ENCODE data around the gene SIL1. TPM values are rescaled to one million over a fixed set of nuclear protein-coding genes. Genes with fewer than 3 reads are reported as not detected.

SIL1 gene
- total and polyA plus RNA-seq, 2 of the 13 experiments (the other 11 are each of a cell fraction or from before 2014, with no cell fraction given), result 26.0 to 30.0 TPM

DNA sequence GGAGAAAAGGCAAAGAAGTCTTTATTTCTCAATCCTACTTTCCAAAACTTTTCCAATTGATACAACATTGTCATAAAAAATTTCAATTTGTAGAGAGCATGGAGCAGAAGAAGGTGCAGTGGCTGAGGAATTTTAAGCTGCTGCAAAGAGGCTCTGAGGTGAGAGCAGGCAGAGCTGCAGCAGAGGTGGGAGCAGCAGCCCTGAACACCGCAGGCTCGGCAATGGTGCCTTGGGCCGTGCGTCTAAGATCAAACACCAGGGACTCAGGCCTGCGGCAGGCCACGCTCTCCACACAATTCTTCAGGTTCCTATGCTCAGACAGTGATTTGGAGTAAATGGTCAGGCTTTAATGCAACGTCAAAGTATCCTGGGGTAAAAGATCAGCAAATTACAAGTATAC is 46.3 kb downstream of the SIL1 start:
- ATAC-seq, result no peak
- in situ Hi-C loops (cut with HindIII; ENCODE audit: extremely low pct_ligation_motif_present, low pct_unique_long_range_greater_than_20kb), result no loop called here
- H3K9ac ChIP-seq (ENCODE audit: insufficient read depth, low read depth, low read length), result no peak overlapping the region
- H4K20me1 ChIP-seq (ENCODE audit: insufficient read depth, low read length), result no peaks in the 10 kb centered on the region
- no peak overlapping the region for H3K27ac ChIP-seq (ENCODE audit: extremely low read length, insufficient read depth, low read length)
- H3K36me3 ChIP-seq (replicated peaks in 1 of 2; ENCODE audit: control insufficient read depth in 1 of 2, insufficient read depth in 2 of 2, low read length in 2 of 2), result no peaks in the 10 kb centered on the region
- no peak overlapping the region for H2AFZ ChIP-seq (ENCODE audit: low read length)
- BruUV-seq (replicated peaks), result no TSS peak
- ChIA-PET CTCF (ENCODE audit: low intra/inter-chr PET ratio, low total read pairs) (no interaction called here), POLR2A (no interaction called here)
- no peaks in the 10 kb centered on the region for H3K27me3 ChIP-seq (ENCODE audit: control insufficient read depth in 1 of 2, insufficient read depth in 2 of 2, low read length in 2 of 2)
- no peak overlapping the region for H3K4me3 ChIP-seq (replicated peaks in 1 of 3; ENCODE audit: insufficient read depth in 1 of 3, low read depth in 2 of 3, low read length in 3 of 3)
- no peak for DNase-seq (ENCODE audit: low spot score)
- peaks cover 28% of the 10 kb centered on the region for H3K4me1 ChIP-seq (ENCODE audit: insufficient read depth, low read length)
- WGBS (ENCODE audit: low lambda C conversion rate), result 97% methylated on average over 7 of the region's 7 CpGs
- FAIRE-seq, result no peak
- TF ChIP-seq ZNF703 (CRISPR knock-in tag; IDR thresholded peaks at IDR 0.05; ENCODE audit: borderline replicate concordance), result no peak
- TF ChIP-seq, protein P1, sequence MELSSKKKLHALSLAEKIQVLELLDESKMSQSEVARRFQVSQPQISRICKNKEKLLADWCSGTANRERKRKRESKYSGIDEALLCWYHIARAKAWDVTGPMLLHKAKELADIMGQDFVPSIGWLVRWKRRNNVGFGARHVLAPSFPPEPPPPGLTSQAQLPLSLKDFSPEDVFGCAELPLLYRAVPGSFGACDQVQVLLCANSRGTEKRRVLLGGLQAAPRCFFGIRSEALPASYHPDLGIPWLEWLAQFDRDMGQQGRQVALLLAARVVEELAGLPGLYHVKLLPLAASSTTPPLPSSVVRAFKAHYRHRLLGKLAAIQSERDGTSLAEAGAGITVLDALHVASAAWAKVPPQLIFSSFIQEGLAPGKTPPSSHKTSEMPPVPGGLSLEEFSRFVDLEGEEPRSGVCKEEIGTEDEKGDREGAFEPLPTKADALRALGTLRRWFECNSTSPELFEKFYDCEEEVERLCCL (CRISPR knock-in tag; IDR thresholded peaks at IDR 0.05; ENCODE audit: borderline replicate concordance), result no peak
- TF ChIP-seq, protein P2, sequence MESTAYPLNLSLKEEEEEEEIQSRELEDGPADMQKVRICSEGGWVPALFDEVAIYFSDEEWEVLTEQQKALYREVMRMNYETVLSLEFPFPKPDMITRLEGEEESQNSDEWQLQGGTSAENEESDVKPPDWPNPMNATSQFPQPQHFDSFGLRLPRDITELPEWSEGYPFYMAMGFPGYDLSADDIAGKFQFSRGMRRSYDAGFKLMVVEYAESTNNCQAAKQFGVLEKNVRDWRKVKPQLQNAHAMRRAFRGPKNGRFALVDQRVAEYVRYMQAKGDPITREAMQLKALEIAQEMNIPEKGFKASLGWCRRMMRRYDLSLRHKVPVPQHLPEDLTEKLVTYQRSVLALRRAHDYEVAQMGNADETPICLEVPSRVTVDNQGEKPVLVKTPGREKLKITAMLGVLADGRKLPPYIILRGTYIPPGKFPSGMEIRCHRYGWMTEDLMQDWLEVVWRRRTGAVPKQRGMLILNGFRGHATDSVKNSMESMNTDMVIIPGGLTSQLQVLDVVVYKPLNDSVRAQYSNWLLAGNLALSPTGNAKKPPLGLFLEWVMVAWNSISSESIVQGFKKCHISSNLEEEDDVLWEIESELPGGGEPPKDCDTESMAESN (CRISPR knock-in tag; conservative IDR thresholded peaks at IDR 0.05), result no peak
- TF ChIP-seq, protein P3, sequence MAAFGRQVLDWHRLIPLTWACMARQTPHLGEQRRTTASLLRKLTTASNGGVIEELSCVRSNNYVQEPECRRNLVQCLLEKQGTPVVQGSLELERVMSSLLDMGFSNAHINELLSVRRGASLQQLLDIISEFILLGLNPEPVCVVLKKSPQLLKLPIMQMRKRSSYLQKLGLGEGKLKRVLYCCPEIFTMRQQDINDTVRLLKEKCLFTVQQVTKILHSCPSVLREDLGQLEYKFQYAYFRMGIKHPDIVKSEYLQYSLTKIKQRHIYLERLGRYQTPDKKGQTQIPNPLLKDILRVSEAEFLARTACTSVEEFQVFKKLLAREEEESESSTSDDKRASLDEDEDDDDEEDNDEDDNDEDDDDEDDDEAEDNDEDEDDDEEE (CRISPR knock-in tag; IDR thresholded peaks at IDR 0.05), result no peak
- no peak for TF ChIP-seq HNF4G (IDR thresholded peaks at IDR 0.05; ENCODE audit: borderline replicate concordance, low read depth, low read length)
- no peak for TF ChIP-seq HNF4G (CRISPR knock-in tag; IDR thresholded peaks at IDR 0.05; ENCODE audit: borderline replicate concordance, low read depth)
- TF ChIP-seq NR2C2 (CRISPR knock-in tag; IDR thresholded peaks at IDR 0.05; ENCODE audit: borderline replicate concordance), result no peak
- no peak overlapping the region for H3K4me2 ChIP-seq (ENCODE audit: low read depth, low read length)
- no peaks in the 10 kb centered on the region for H3K9me3 ChIP-seq (ENCODE audit: low read length)
- no peaks in the 10 kb centered on the region for H3K79me2 ChIP-seq (ENCODE audit: insufficient read depth, low read length)
- intact Hi-C loops (cut with micrococcal nuclease; ENCODE audit: unreplicated experiment), result no loop called here
